GM12874 (cell line): Measurements from ENCODE around the gene PAK3.

Experiments used
- CTCF ChIP-seq: IDR thresholded peaks from 2 replicates; pipeline ENCODE4 v1.5.1; 2011; ENCODE audit warnings: low read depth, mild to moderate bottlenecking, control low read depth, low read length, moderate library complexity; ENCODE audit not compliant: insufficient read depth

Gene PAK3

DNA sequence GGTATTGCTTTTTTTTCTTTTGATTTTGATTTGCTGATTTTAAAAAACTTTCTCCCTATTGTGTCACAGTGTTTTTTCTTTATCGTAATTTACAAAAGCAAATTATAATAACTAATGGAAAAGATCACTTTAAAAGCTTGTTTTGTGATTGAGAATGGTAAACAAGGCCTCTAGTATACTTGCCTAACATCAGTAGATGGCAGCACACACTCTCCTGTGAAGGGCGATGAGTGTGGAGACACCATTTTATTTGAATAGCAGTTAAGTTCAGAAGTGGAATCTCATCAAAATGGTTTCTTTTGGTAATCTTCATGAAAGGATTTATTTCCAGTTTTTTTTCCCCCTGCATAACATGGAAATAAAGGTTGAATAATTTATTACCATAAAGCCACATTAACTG, 72.3 kb downstream of the PAK3 start:
- TF ChIP-seq CTCF = no peak

DNA sequence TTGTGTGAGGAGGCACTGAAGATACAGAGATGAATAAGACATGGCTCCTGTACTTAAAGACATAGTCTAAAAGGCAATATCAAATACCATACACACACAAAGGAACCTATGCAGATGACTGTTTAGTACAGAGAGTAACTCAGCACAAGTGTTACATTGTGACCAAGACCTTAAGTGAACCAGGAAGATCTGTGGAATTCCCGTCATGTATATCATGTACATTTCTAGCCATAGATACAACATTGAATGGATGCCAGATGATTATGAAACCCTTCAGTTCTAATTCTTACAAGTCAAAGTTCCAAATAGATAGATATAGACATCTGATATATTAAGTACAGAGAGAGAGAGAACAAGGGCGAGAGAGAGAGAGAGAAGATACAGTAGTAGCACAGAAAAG, 73.2 kb downstream of the PAK3 start:
- no peak for TF ChIP-seq CTCF

GRCh38 chrX:111170017-111170416, 74.0 kb downstream of the PAK3 start:
- no peak for TF ChIP-seq CTCF

DNA sequence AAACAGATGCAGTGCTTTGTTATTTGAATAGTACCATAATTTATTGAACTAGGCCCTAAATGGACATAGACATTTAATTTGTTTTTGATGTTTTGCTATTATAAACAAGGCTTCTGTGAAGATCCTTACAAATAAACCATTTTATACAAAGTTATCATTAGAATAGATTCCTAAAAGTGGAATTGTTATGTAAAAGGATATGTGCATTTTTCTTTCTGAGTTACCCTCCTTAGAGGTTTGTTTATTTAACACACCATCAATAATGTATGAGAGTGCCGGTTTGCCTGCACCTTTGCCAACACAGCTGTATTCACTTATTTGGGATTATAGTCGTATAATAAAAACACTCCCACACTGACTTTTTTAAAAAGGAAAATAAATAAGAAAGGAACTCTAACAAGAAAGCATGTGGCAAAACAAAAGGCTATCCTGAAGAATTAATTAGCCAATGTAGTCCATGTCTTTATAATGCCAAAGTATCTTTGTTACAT, 84.8 kb downstream of the PAK3 start:
- TF ChIP-seq CTCF = no peak

- no peak for TF ChIP-seq CTCF
Observed at GRCh38 chrX:111181951-111182350, 86.0 kb downstream of the PAK3 start.

DNA sequence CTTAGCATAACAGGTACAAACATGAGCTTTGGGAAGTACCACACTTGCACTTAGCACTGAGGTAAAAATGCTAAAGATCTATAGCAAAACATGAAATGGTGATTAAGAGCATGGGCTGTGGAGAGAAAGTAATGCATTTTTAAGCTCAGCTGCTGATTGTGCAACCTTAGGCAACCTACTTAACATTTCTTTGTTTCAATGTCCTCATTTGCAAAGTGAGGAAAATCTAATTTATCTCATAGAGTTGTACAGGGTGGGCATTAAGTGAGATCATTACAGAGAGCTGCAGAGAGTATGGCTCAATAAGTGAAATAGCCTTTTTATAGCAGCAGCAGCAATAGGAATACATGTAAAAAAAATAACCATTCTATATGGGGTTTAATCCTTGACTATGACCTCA, 87.0 kb downstream of the PAK3 start:
- no peak for TF ChIP-seq CTCF

DNA sequence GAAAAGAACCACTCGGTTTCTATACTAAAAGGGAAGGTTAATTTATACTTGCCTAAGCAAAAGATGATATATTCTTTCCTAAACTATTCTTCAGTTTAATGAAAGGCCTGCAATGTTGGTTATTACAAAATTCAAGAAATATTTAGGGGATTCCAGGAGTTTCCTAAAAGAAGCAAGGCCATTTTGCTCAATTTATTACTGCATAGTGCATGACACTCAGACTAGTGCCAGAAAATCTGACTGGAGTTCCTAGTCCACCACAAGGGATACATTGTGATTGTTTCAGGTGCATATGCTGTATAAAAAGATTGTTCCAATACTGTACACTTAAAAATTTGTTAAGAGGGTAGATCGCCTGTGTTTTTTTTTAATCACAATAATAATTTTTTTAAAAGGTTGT, 95.6 kb downstream of the PAK3 start:
- no peak for TF ChIP-seq CTCF

DNA sequence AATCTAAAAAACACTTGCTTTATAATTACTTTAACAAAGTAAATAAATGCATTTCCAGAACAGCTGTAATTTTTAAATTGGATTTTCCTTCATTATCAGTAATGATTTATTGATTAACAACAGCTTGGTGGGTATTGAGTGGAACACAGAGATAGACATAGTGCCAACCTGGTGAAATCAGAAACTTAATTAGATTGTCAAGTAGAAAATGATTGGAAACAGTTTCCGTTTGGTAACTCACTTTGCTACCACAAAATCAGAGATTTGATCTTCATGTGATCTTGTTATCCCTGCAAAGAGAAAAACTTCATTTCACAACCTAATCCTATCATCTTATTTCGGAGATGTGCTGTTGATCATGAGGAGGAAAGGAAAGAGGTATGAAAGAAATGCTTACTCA, 103.5 kb downstream of the PAK3 start:
- TF ChIP-seq CTCF = no peak
